ENCODE data around the gene CCDC85C. TPM values are rescaled to one million over a fixed set of nuclear protein-coding genes. Genes with fewer than 3 reads are reported as not detected.

The CCDC85C gene
- total RNA-seq, 1 donor from 2014 or later = 82.2 TPM

DNA sequence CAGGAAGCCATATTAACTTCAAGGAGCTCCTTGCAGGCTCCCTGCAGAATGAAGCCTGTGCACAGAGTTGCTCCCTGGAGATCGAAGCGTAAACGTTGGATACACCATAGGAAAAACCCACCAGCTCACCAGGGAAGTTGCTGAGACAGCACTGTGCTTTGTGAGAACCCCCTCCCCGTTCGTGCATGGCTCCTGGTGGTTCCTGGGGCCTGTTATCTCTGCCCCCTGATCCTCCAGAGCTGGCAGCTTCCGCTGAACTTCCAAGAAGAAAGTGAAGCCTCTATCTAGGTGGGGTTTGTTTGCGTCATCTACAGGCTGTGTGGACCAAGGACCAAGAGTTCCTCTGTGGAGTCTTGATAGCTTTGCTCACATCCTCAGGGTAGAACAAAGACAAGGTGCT is 2.4 kb upstream of the CCDC85C start:
- Mint-ChIP-seq H3K4me1 (peaks cover 21% of the 10 kb centered on the region), H3K27ac (peak overlapping the region; percentile 32), H3K4me3 (no peak overlapping the region), H3K9me3 (no peaks in the 10 kb centered on the region), H3K36me3 (no peaks in the 10 kb centered on the region), H3K27me3 (ENCODE audit: low read depth) (peaks cover 3% of the 10 kb centered on the region)
- no peak for TF ChIP-seq CTCF (IDR thresholded peaks at IDR 0.05; ENCODE audit: unreplicated experiment)
- no peak for DNase-seq (ENCODE audit: low spot score in 2 of 2, unreplicated experiment in 2 of 2)

DNA sequence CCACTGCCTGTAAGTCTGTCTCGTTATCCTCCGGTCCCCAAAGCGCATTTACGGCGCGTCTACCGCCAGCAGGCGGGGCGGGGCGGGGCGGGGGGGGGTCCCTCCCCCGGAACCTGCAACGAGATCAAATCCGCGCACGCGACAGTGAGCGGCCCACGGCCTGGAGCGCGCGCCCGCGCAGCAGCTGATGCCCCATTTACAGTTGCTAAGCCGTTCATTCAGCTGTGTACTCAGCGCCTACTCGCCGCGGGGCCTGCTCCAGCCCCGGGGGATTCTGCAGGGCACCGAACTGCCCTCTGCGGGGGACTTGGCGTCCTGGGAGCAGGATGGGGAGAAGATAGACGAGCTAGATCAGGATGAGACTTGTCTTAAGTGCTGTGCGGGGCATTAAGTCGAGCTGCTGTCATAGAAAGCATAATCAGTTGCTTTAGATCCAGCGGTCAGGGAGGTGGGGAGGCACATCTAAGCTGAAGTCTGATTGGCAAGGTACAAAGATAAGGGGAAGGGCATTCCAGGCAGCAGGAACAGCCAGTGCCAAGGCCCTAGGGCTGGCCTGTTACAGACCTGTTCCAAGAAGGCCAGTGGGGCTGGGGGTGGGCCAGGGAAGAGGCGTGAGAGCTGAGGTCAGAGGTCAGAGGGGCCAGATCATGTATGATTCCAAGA is 1.4 kb upstream of the CCDC85C start:
- Mint-ChIP-seq H3K4me3 (peak overlapping the region; percentile 84), H3K4me1 (peaks cover 31% of the 10 kb centered on the region), H3K27me3 (ENCODE audit: low read depth) (peaks cover 3% of the 10 kb centered on the region), H3K36me3 (no peaks in the 10 kb centered on the region), H3K27ac (peak overlapping the region; percentile 95), H3K9me3 (no peaks in the 10 kb centered on the region)
- DNase-seq (ENCODE audit: low spot score in 2 of 2, unreplicated experiment in 2 of 2) = peak in 1 of 2 experiments; percentile 68
- TF ChIP-seq CTCF (IDR thresholded peaks at IDR 0.05; ENCODE audit: unreplicated experiment) = no peak

- Mint-ChIP-seq H3K9me3 (no peaks in the 10 kb centered on the region), H3K36me3 (no peaks in the 10 kb centered on the region), H3K27ac (peak overlapping the region; percentile 98), H3K4me1 (peaks cover 37% of the 10 kb centered on the region), H3K4me3 (peak overlapping the region; percentile 84), H3K27me3 (ENCODE audit: low read depth) (peaks cover 3% of the 10 kb centered on the region)
- DNase-seq (ENCODE audit: low spot score in 2 of 2, unreplicated experiment in 2 of 2) = no peak
- TF ChIP-seq CTCF (IDR thresholded peaks at IDR 0.05; ENCODE audit: unreplicated experiment) = no peak
These were observed 825 bp upstream of the CCDC85C start for GRCh38 chr14:99604766-99605298.

- Mint-ChIP-seq H3K27ac (peak overlapping the region; percentile 98), H3K36me3 (no peaks in the 10 kb centered on the region), H3K4me3 (peak overlapping the region; percentile 84), H3K27me3 (ENCODE audit: low read depth) (peaks cover 3% of the 10 kb centered on the region), H3K4me1 (peaks cover 38% of the 10 kb centered on the region), H3K9me3 (no peaks in the 10 kb centered on the region)
- no peak for TF ChIP-seq CTCF (IDR thresholded peaks at IDR 0.05; ENCODE audit: unreplicated experiment)
- peak; percentile 98 for DNase-seq (ENCODE audit: low spot score in 2 of 2, unreplicated experiment in 2 of 2)
These were observed 315 bp upstream of the CCDC85C start for GRCh38 chr14:99604278-99604765.

- peak overlapping the region; percentile 85 for H3K27ac Mint-ChIP-seq
- peaks cover 52% of the 10 kb centered on the region for H3K4me1 Mint-ChIP-seq
- H3K27me3 Mint-ChIP-seq (ENCODE audit: low read depth) = peaks cover 3% of the 10 kb centered on the region
- H3K4me3 Mint-ChIP-seq = peak overlapping the region; percentile 86
- TF ChIP-seq CTCF (IDR thresholded peaks at IDR 0.05; ENCODE audit: unreplicated experiment) = no peak
- no peaks in the 10 kb centered on the region for H3K9me3 Mint-ChIP-seq
- H3K36me3 Mint-ChIP-seq = no peaks in the 10 kb centered on the region
- DNase-seq (ENCODE audit: low spot score in 2 of 2, unreplicated experiment in 2 of 2) = peak in 1 of 2 experiments; percentile 56
These were observed 1.1 kb downstream of the CCDC85C start for GRCh38 chr14:99602788-99603415.

All from mesothelial cell of epicardium (in vitro differentiated cells).